A673 (cell line): ENCODE data around the gene AARS2.

Experiments used
- CTCF ChIP-seq: fragments of 300-800, 200-600 bp; sonication (generic); conservative IDR thresholded peaks from 2 replicates; pipeline ENCODE4 v1.5.1; 2017; ENCODE audit warnings: low read depth, mild to moderate bottlenecking, antibody characterized with exemption, low read length, moderate library complexity, mixed read lengths
- EZH2 ChIP-seq: fragments of 200-600 bp; sonication (generic); IDR thresholded peaks from 2 replicates; pipeline ENCODE4 v1.6.1; 2017; ENCODE audit warnings: borderline replicate concordance, low read depth, mild to moderate bottlenecking, mixed read lengths, antibody characterized with exemption, low read length; ENCODE audit not compliant: poor library complexity, severe bottlenecking

DNA sequence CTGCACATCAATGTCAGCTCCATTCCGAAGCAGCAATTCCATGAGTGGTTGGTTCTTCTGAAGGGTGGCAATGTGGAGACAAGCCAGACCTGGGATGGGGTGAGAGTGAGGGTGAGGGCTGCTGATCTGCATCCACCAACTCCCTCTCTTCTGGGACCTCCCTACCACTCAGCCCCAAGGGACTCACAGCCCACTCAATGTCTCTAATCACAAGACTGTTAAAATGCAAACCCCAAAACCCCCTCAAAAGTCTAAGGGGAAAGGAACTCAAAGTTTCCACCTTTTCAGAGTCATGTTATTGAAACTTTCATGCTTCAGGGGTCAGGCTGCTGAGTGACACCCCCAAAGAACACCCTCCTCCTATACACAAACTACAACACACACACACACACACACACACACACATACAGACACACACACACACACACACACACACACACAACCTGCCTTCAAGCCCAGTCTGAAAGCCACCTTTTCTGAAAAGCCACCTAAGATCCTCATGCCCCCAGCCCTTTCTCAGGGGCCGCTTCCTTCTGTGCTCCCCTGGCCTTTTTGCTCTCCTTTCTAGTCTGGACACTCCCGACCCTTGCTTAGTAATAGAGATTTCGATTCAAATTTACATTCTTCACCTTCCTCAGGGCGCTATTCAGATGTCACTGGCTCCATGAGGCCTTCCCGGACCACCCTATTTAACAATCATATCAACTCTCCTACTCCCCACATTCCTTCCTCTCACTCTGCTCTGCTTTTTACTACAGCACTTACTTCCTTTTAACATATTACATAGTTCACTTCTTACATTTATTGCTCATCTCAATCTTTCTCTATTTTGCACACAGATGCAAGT lies 52.5 kb downstream of the AARS2 start:
- TF ChIP-seq EZH2 (no peak), CTCF (no peak)
